Naive thymus-derived CD8-positive, alpha-beta T cell (primary cell): Measurements from ENCODE around the gene ALOX5AP. TPM values are rescaled to one million over a fixed set of nuclear protein-coding genes. Genes with fewer than 3 reads are reported as not detected.

Experiments
- ATAC-seq, 2 donors: fragments of 150-1000 bp; cut with Tn5 transposase in 1 of 2; sonication (Bioruptor Pico), chemical (Tn5 transposase) in 1 of 2; 1 replicate in 1 of 2; 2 replicates in 1 of 2; pipeline ENCODE4 v1.10.0; 2021; ENCODE audit warnings: mild to moderate bottlenecking in 2 of 2, moderate library complexity in 2 of 2
- POLR2A ChIA-PET: fragments of 350-600 bp; sonication (Branson Sonifier 250); formaldehyde crosslinking; loops from one replicate; lab custom pipeline; 2021; ENCODE audit warnings: antibody characterized with exemption; lab: Charles Lee
- DNase-seq, 10 donors: peaks; one replicate each; pipeline versions ENCODE4 v3.0.0 to v3.0.0-alpha.2; 2020 to 2022
- H3K27ac Mint-ChIP-seq, 10 donors: one replicate each; pipeline ENCODE4 v1.8.0; 2020 to 2022; ENCODE audit warnings: mild to moderate bottlenecking in 10 of 10, mixed read lengths in 10 of 10, moderate library complexity in 4 of 10, inconsistent platforms in 1 of 10
- H3K27me3 Mint-ChIP-seq, 5 donors: one replicate each; pipeline ENCODE4 v1.8.0; 2021 to 2022; ENCODE audit warnings: mixed read lengths in 5 of 5
- H3K36me3 Mint-ChIP-seq, 3 donors: one replicate each; pipeline ENCODE4 v1.8.0; 2020 to 2022; ENCODE audit warnings: mixed read lengths in 3 of 3, mild to moderate bottlenecking in 2 of 3, inconsistent platforms in 1 of 3
- H3K4me1 Mint-ChIP-seq, 4 donors: one replicate each; pipeline ENCODE4 v1.8.0; 2021 to 2022; ENCODE audit warnings: mixed read lengths in 4 of 4
- H3K4me3 Mint-ChIP-seq, 10 donors: one replicate each; pipeline ENCODE4 v1.8.0; 2020 to 2022; ENCODE audit warnings: mild to moderate bottlenecking in 10 of 10, mixed read lengths in 10 of 10, moderate library complexity in 6 of 10, inconsistent platforms in 1 of 10
- H3K9me3 Mint-ChIP-seq, 9 donors: one replicate each; pipeline ENCODE4 v1.8.0; 2020 to 2022; ENCODE audit warnings: mixed read lengths in 9 of 9, mild to moderate bottlenecking in 3 of 9, inconsistent platforms in 1 of 9, moderate library complexity in 1 of 9
- polyA plus RNA-seq, 3 donors: library from polyadenylated mRNA; unstranded; fragments of 300-500 nt; fragmentation: Illumina TruSeq; gene quantifications; one replicate each; pipeline ENCODE4 v1.2.3, GENCODE V29; 2021
- total RNA-seq, 8 experiments: library from RNA in 2 of 8; stranded (reverse) in 2 of 8; gene quantifications; one replicate each; pipeline ENCODE4 v1.2.3 and lab custom pipeline; 2021 to 2026

The ALOX5AP gene
- total RNA-seq (10 to 100 TPM; 13.6 to 16.3 TPM), polyA plus RNA-seq (100 to 1,000 TPM; 137 to 235 (median 142) TPM), total RNA-seq (lab: John Stamatoyannopoulos, UW) (8.0 to 22.3 (median 11.3) reads per million in 6 experiments)

- no peaks in the 10 kb centered on the region for H3K36me3 Mint-ChIP-seq
- peaks cover 23 to 70% (median 62%) of the 10 kb centered on the region in 4 donors for H3K4me1 Mint-ChIP-seq
- ATAC-seq = peak; percentile 79 to 82
- H3K4me3 Mint-ChIP-seq = peak within 1 kb of the TSS; percentile 86 to 98 (median 96)
- POLR2A ChIA-PET = interaction anchor here (0.7 to 1.3 kb wide), 2 partner anchors 40 to 118 kb away, joined by 3 to 4 read pairs; partner anchors contain the start of gene USPL1
- H3K27me3 Mint-ChIP-seq = no peaks in the 10 kb centered on the region
- no peaks in the 10 kb centered on the region for H3K9me3 Mint-ChIP-seq
- H3K27ac Mint-ChIP-seq = peak within 1 kb of the TSS; percentile 66 to 98 (median 96)
- peak in 7 of 10 donors; percentile 10 to 53 (median 32) for DNase-seq
These were observed at the start of gene ALOX5AP for GRCh38 chr13:30735025-30735871. Gene ALOX5AP (plus strand): TSS chr13:30735543. CDS start chr13:30735606, 63 bp downstream.

- DNase-seq (no peak), ATAC-seq (no peak)
- H3K4me1 Mint-ChIP-seq = peaks cover 0 to 16% (median 8%) of the 10 kb centered on the region in 4 donors
- POLR2A ChIA-PET = no interaction called here
- H3K27ac Mint-ChIP-seq = no peak overlapping the region
- H3K9me3 Mint-ChIP-seq = no peaks in the 10 kb centered on the region
- no peaks in the 10 kb centered on the region for H3K27me3 Mint-ChIP-seq
- H3K36me3 Mint-ChIP-seq = no peaks in the 10 kb centered on the region
- no peak overlapping the region for H3K4me3 Mint-ChIP-seq
These were observed 49.4 kb upstream of the ALOX5AP start for GRCh38 chr13:30685987-30686386.

- no peak for DNase-seq
- POLR2A ChIA-PET = no interaction called here
- no peaks in the 10 kb centered on the region for H3K9me3 Mint-ChIP-seq
- H3K4me1 Mint-ChIP-seq = peaks cover 0 to 19% (median 8%) of the 10 kb centered on the region in 4 donors
- H3K27ac Mint-ChIP-seq = no peak overlapping the region
- no peak overlapping the region for H3K4me3 Mint-ChIP-seq
- no peaks in the 10 kb centered on the region for H3K36me3 Mint-ChIP-seq
- no peak for ATAC-seq
- peaks cover 0 to 3% (median 0%) of the 10 kb centered on the region in 5 donors for H3K27me3 Mint-ChIP-seq
These were observed 47.7 kb upstream of the ALOX5AP start for GRCh38 chr13:30687601-30688000.

GRCh38 chr13:30689752-30690151, 45.6 kb upstream of the ALOX5AP start:
- no peak for ATAC-seq
- peaks cover 0 to 19% (median 8%) of the 10 kb centered on the region in 4 donors for H3K4me1 Mint-ChIP-seq
- H3K27ac Mint-ChIP-seq = peak overlapping the region in 2 of 10 donors; percentile 15 to 55
- H3K4me3 Mint-ChIP-seq = peak overlapping the region in 3 of 10 donors; percentile 2 to 73 (median 27)
- peaks cover under 1 to 6% (median 3%) of the 10 kb centered on the region in 5 donors for H3K27me3 Mint-ChIP-seq
- no peaks in the 10 kb centered on the region for H3K9me3 Mint-ChIP-seq
- no peaks in the 10 kb centered on the region for H3K36me3 Mint-ChIP-seq
- DNase-seq = no peak
- POLR2A ChIA-PET = no interaction called here

GRCh38 chr13:30690282-30691188, 44.8 kb upstream of the ALOX5AP start:
- Mint-ChIP-seq H3K4me3 (peak overlapping the region; percentile 55 to 86 (median 77)), H3K9me3 (no peaks in the 10 kb centered on the region), H3K4me1 (peaks cover 0 to 23% (median 10%) of the 10 kb centered on the region in 4 donors), H3K36me3 (no peaks in the 10 kb centered on the region), H3K27ac (peak overlapping the region in 7 of 10 donors; percentile 12 to 87 (median 53)), H3K27me3 (peaks cover 1 to 11% (median 7%) of the 10 kb centered on the region in 5 donors)
- POLR2A ChIA-PET = no interaction called here
- peak in 2 of 10 donors; percentile 11 to 16 for DNase-seq
- ATAC-seq = peak; percentile 36 to 64

- peaks cover 1 to 13% (median 10%) of the 10 kb centered on the region in 5 donors for H3K27me3 Mint-ChIP-seq
- no peak overlapping the region for H3K27ac Mint-ChIP-seq
- H3K36me3 Mint-ChIP-seq = no peaks in the 10 kb centered on the region
- no peak for DNase-seq
- H3K9me3 Mint-ChIP-seq = no peaks in the 10 kb centered on the region
- no peak for ATAC-seq
- POLR2A ChIA-PET = no interaction called here
- H3K4me3 Mint-ChIP-seq = no peak overlapping the region
- H3K4me1 Mint-ChIP-seq = peaks cover 4 to 38% (median 22%) of the 10 kb centered on the region in 4 donors
These were observed 43.2 kb upstream of the ALOX5AP start for GRCh38 chr13:30692113-30692512.

- peaks cover 8 to 29% (median 16%) of the 10 kb centered on the region in 4 donors for H3K4me1 Mint-ChIP-seq
- H3K27me3 Mint-ChIP-seq = peaks cover 1 to 21% (median 15%) of the 10 kb centered on the region in 5 donors
- POLR2A ChIA-PET = no interaction called here
- H3K27ac Mint-ChIP-seq = peak overlapping the region in 3 of 10 donors; percentile 9 to 42 (median 36)
- no peaks in the 10 kb centered on the region for H3K9me3 Mint-ChIP-seq
- H3K36me3 Mint-ChIP-seq = no peaks in the 10 kb centered on the region
- no peak for ATAC-seq
- no peak for DNase-seq
- H3K4me3 Mint-ChIP-seq = peak overlapping the region in 5 of 10 donors; percentile 11 to 81 (median 37)
These were observed 38.8 kb upstream of the ALOX5AP start for GRCh38 chr13:30696278-30697176.

GRCh38 chr13:30697177-30697953, 38.0 kb upstream of the ALOX5AP start:
- peaks cover 8 to 26% (median 16%) of the 10 kb centered on the region in 4 donors for H3K4me1 Mint-ChIP-seq
- H3K36me3 Mint-ChIP-seq = no peaks in the 10 kb centered on the region
- no peak overlapping the region for H3K4me3 Mint-ChIP-seq
- H3K9me3 Mint-ChIP-seq = no peaks in the 10 kb centered on the region
- ATAC-seq (no peak), DNase-seq (no peak)
- no peak overlapping the region for H3K27ac Mint-ChIP-seq
- POLR2A ChIA-PET = no interaction called here
- peaks cover 1 to 21% (median 13%) of the 10 kb centered on the region in 5 donors for H3K27me3 Mint-ChIP-seq

- H3K36me3 Mint-ChIP-seq = no peaks in the 10 kb centered on the region
- H3K9me3 Mint-ChIP-seq = no peaks in the 10 kb centered on the region
- no peak overlapping the region for H3K27ac Mint-ChIP-seq
- H3K4me3 Mint-ChIP-seq = no peak overlapping the region
- H3K27me3 Mint-ChIP-seq = peaks cover 1 to 21% (median 13%) of the 10 kb centered on the region in 5 donors
- no peak for ATAC-seq
- POLR2A ChIA-PET = no interaction called here
- peaks cover 8 to 26% (median 16%) of the 10 kb centered on the region in 4 donors for H3K4me1 Mint-ChIP-seq
- DNase-seq = no peak
These were observed 37.3 kb upstream of the ALOX5AP start for GRCh38 chr13:30697996-30698401.

GRCh38 chr13:30698488-30699005, 36.8 kb upstream of the ALOX5AP start:
- no peak for ATAC-seq
- Mint-ChIP-seq H3K27ac (no peak overlapping the region), H3K36me3 (no peaks in the 10 kb centered on the region), H3K27me3 (peaks cover 1 to 21% (median 13%) of the 10 kb centered on the region in 5 donors), H3K4me1 (peaks cover 8 to 26% (median 16%) of the 10 kb centered on the region in 4 donors), H3K9me3 (no peaks in the 10 kb centered on the region), H3K4me3 (no peak overlapping the region)
- POLR2A ChIA-PET = no interaction called here
- DNase-seq = no peak

- POLR2A ChIA-PET = no interaction called here
- Mint-ChIP-seq H3K27me3 (peaks cover 0 to 18% (median 10%) of the 10 kb centered on the region in 5 donors), H3K27ac (no peak overlapping the region), H3K36me3 (no peaks in the 10 kb centered on the region), H3K9me3 (no peaks in the 10 kb centered on the region), H3K4me1 (peaks cover 8 to 24% (median 15%) of the 10 kb centered on the region in 4 donors), H3K4me3 (no peak overlapping the region)
- ATAC-seq = no peak
- DNase-seq = no peak
These were observed 35.0 kb upstream of the ALOX5AP start for GRCh38 chr13:30700364-30700763.
